CD14-positive monocyte (primary cell): ENCODE data around the gene HOXD4. TPM values are rescaled to one million over a fixed set of nuclear protein-coding genes. Genes with fewer than 3 reads are reported as not detected.

Experiments used
- DNase-seq, 3 donors: peaks; one replicate each; pipeline ENCODE4 v3.0.0-alpha.2; 2011 to 2022
- H2AFZ ChIP-seq: 2 replicates; pipeline ENCODE4 v1.6.0; 2012; ENCODE audit warnings: mild to moderate bottlenecking, low read depth, low read length, inconsistent platforms; ENCODE audit not compliant: insufficient read depth, poor library complexity, severe bottlenecking
- H3K27ac ChIP-seq, 2 donors: 1 replicate in 1 of 2; 2 replicates in 1 of 2; pipeline ENCODE4 v1.5.1; 2012 to 2013; ENCODE audit warnings: low read length in 2 of 2, control low read depth in 1 of 2, inconsistent platforms in 1 of 2, low read depth in 1 of 2, mild to moderate bottlenecking in 1 of 2
- H3K27me3 ChIP-seq, 2 donors: one replicate each; pipeline versions ENCODE4 v1.6.0 to v1.6.1; 2011 to 2013; ENCODE audit warnings: low read length in 2 of 2; ENCODE audit not compliant: control insufficient read depth in 2 of 2, insufficient read depth in 2 of 2
- H3K36me3 ChIP-seq, 2 donors: replicated peaks in 1 of 2; 1 replicate in 1 of 2; 2 replicates in 1 of 2; pipeline versions ENCODE4 v1.5.1 to v1.6.1; 2012 to 2013; ENCODE audit warnings: low read length in 2 of 2, control low read depth in 1 of 2, inconsistent platforms in 1 of 2, mild to moderate bottlenecking in 1 of 2; ENCODE audit not compliant: insufficient read depth in 2 of 2, control insufficient read depth in 1 of 2
- H3K4me1 ChIP-seq, 2 donors: 1 replicate in 1 of 2; 2 replicates in 1 of 2; pipeline versions ENCODE4 v1.5.1 to v1.6.1; 2012 to 2013; ENCODE audit warnings: low read length in 2 of 2, control low read depth in 1 of 2, inconsistent platforms in 1 of 2, mild to moderate bottlenecking in 1 of 2, moderate library complexity in 1 of 2; ENCODE audit not compliant: insufficient read depth in 2 of 2, control insufficient read depth in 1 of 2
- H3K4me2 ChIP-seq: replicated peaks from 2 replicates; pipeline ENCODE3; 2012; ENCODE audit warnings: low read length, moderate library complexity, mild to moderate bottlenecking; ENCODE audit not compliant: poor library complexity, severe bottlenecking; ENCODE audit errors: extremely low read depth
- H3K4me3 ChIP-seq, 3 experiments: fragments of 200-600 bp in 1 of 3; sonication (generic) in 1 of 3; replicated peaks in 1 of 3; 1 replicate in 2 of 3; 2 replicates in 1 of 3; pipeline ENCODE4 v1.5.1; 2011 to 2013; ENCODE audit warnings: low read length in 3 of 3, mild to moderate bottlenecking in 3 of 3, control low read depth in 2 of 3, low read depth in 2 of 3, inconsistent platforms in 1 of 3, moderate library complexity in 1 of 3
- H3K79me2 ChIP-seq: 2 replicates; pipeline ENCODE4 v1.6.0; 2012; ENCODE audit warnings: mild to moderate bottlenecking, control low read depth, inconsistent platforms, low read length, moderate library complexity; ENCODE audit not compliant: insufficient read depth
- H3K9ac ChIP-seq: 2 replicates; pipeline ENCODE4 v1.6.0; 2017; ENCODE audit warnings: low read length, mild to moderate bottlenecking; ENCODE audit not compliant: insufficient read depth, poor library complexity, severe bottlenecking
- H3K9me3 ChIP-seq, 2 donors: replicated peaks in 1 of 2; 1 replicate in 1 of 2; 2 replicates in 1 of 2; pipeline versions ENCODE4 v1.5.1 to v1.6.1; 2012 to 2013; ENCODE audit warnings: low read length in 2 of 2, control low read depth in 1 of 2; ENCODE audit not compliant: control insufficient read depth in 1 of 2, insufficient read depth in 1 of 2
- H4K20me1 ChIP-seq: 2 replicates; pipeline ENCODE4 v1.6.0; 2012; ENCODE audit warnings: mild to moderate bottlenecking, low read length, control low read depth, moderate library complexity; ENCODE audit not compliant: insufficient read depth
- H3K27ac Mint-ChIP-seq, 7 donors: one replicate each; pipeline ENCODE4 v1.8.0; 2020; ENCODE audit warnings: mild to moderate bottlenecking in 7 of 7, mixed read lengths in 7 of 7, moderate library complexity in 6 of 7, inconsistent platforms in 2 of 7
- H3K27me3 Mint-ChIP-seq, 3 donors: one replicate each; pipeline ENCODE4 v1.8.0; 2021 to 2022; ENCODE audit warnings: low read depth in 3 of 3, mild to moderate bottlenecking in 3 of 3, mixed read lengths in 3 of 3, moderate library complexity in 3 of 3, inconsistent platforms in 1 of 3
- H3K36me3 Mint-ChIP-seq, 2 donors: one replicate each; pipeline ENCODE4 v1.8.0; 2020; ENCODE audit warnings: mixed read lengths in 2 of 2, inconsistent platforms in 1 of 2, mild to moderate bottlenecking in 1 of 2
- H3K4me1 Mint-ChIP-seq: one replicate; pipeline ENCODE4 v1.8.0; 2020; ENCODE audit warnings: mild to moderate bottlenecking, mixed read lengths
- H3K4me3 Mint-ChIP-seq, 2 donors: one replicate each; pipeline ENCODE4 v1.8.0; 2020; ENCODE audit warnings: mild to moderate bottlenecking in 2 of 2, mixed read lengths in 2 of 2, moderate library complexity in 1 of 2
- H3K9me3 Mint-ChIP-seq, 7 donors: one replicate each; pipeline ENCODE4 v1.8.0; 2020 to 2022; ENCODE audit warnings: mixed read lengths in 7 of 7, mild to moderate bottlenecking in 6 of 7, moderate library complexity in 6 of 7, inconsistent platforms in 2 of 7
- CTCF ChIP-seq: fragments of 200-600 bp; IDR thresholded peaks from one replicate; pipeline ENCODE4 v1.8.0; 2022; ENCODE audit warnings: antibody characterized with exemption, mild to moderate bottlenecking
- WGBS: methylation state at CpG from one replicate; pipeline ENCODE4 v1.1.5; 2013; ENCODE audit warnings: missing lambda C conversion rate; ENCODE audit not compliant: insufficient coverage; 5-methylcytosine and 5-hydroxymethylcytosine counted together
- intact Hi-C, 2 donors: fragments of 100-400 bp; cut with micrococcal nuclease; formaldehyde crosslinking; loops; one replicate each; pipeline versions ENCODE4 v1.15.0 to v1.15.1; 2023
- polyA plus RNA-seq, 3 donors: library from polyadenylated mRNA; depleted of rRNA in 1 of 3; unstranded in 2 of 3; stranded (reverse) in 1 of 3; fragments of 300-500 nt in 2 of 3; fragments of >200 nt in 1 of 3; fragmentation: Illumina TruSeq in 2 of 3; gene quantifications; 1 replicate in 2 of 3; 2 replicates in 1 of 3; pipeline ENCODE4 v1.2.3, GENCODE V29; 2012 to 2021

The HOXD4 gene
- polyA plus RNA-seq, 3 donors, result not detected

GRCh38 chr2:176147800-176148496 lies 3.4 kb upstream of the HOXD4 start:
- Histone ChIP-seq H3K36me3 (no peaks in the 10 kb centered on the region), H3K27me3 (peaks cover 88 to 96% of the 10 kb centered on the region in 2 donors), H3K79me2 (no peaks in the 10 kb centered on the region), H3K9me3 (peaks cover 0 to 64% of the 10 kb centered on the region in 2 donors), H3K4me3 (no peak overlapping the region), H3K27ac (no peak overlapping the region), H2AFZ (no peak overlapping the region), H3K4me1 (no peaks in the 10 kb centered on the region), H3K9ac (no peak overlapping the region), H4K20me1 (no peaks in the 10 kb centered on the region), H3K4me2 (no peak overlapping the region)
- H3K27me3 Mint-ChIP-seq, result peaks cover 93 to 100% (median 98%) of the 10 kb centered on the region in 3 donors
- DNase-seq, result no peak
- TF ChIP-seq CTCF, result no peak
- peak overlapping the region in 1 of 2 donors; percentile 81 for H3K4me3 Mint-ChIP-seq
- 9% methylated on average over 26 of the region's 31 CpGs for WGBS
- H3K36me3 Mint-ChIP-seq, result peaks cover 2 to 3% of the 10 kb centered on the region in 2 donors
- intact Hi-C loops, result no loop called here
- peaks cover 2% of the 10 kb centered on the region for H3K4me1 Mint-ChIP-seq
- H3K27ac Mint-ChIP-seq, result peak overlapping the region in 1 of 7 donors; percentile 68
- H3K9me3 Mint-ChIP-seq, result peaks cover 0 to 30% (median 14%) of the 10 kb centered on the region in 7 donors

GRCh38 chr2:176148751-176149421 lies 2.5 kb upstream of the HOXD4 start:
- WGBS, result 29% methylated on average over 5 of the region's 11 CpGs
- no peak overlapping the region for H3K27ac ChIP-seq
- no peaks in the 10 kb centered on the region for H3K79me2 ChIP-seq
- H3K4me3 ChIP-seq, result no peak overlapping the region
- no peaks in the 10 kb centered on the region for H3K36me3 ChIP-seq
- no peak for TF ChIP-seq CTCF
- DNase-seq, result no peak
- H3K9ac ChIP-seq, result no peak overlapping the region
- peaks cover 0 to 64% of the 10 kb centered on the region in 2 donors for H3K9me3 ChIP-seq
- Mint-ChIP-seq H3K4me3 (peak overlapping the region in 1 of 2 donors; percentile 75), H3K27me3 (peaks cover 94 to 100% (median 98%) of the 10 kb centered on the region in 3 donors), H3K9me3 (peaks cover 0 to 30% (median 14%) of the 10 kb centered on the region in 7 donors), H3K36me3 (peaks cover 2 to 3% of the 10 kb centered on the region in 2 donors), H3K4me1 (peaks cover 2% of the 10 kb centered on the region), H3K27ac (no peak overlapping the region)
- peaks cover 88 to 96% of the 10 kb centered on the region in 2 donors for H3K27me3 ChIP-seq
- intact Hi-C loops, result no loop called here
- H4K20me1 ChIP-seq, result no peaks in the 10 kb centered on the region
- H2AFZ ChIP-seq, result no peak overlapping the region
- no peaks in the 10 kb centered on the region for H3K4me1 ChIP-seq
- no peak overlapping the region for H3K4me2 ChIP-seq
